ENCODE measurements around the gene SERPINE3.

DNA sequence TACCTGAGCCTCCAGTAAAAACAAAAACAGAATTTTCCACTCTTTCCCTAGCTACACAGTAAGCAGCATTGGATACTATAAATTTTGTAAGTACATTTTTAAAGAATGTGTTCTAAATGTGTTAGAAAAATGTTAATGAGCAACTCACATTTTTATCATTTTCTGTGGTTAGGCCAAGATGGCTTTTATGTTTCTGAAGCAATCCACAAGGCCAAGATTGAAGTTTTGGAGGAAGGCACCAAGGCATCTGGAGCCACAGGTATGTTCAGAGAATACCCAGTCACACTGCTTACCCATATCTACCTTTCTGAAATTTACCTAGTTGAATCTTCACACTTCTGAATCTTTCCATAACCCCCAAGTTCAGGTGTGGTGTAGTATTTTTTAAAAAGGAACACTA, 21.6 kb downstream of the SERPINE3 start:
- TF ChIP-seq, protein P1, sequence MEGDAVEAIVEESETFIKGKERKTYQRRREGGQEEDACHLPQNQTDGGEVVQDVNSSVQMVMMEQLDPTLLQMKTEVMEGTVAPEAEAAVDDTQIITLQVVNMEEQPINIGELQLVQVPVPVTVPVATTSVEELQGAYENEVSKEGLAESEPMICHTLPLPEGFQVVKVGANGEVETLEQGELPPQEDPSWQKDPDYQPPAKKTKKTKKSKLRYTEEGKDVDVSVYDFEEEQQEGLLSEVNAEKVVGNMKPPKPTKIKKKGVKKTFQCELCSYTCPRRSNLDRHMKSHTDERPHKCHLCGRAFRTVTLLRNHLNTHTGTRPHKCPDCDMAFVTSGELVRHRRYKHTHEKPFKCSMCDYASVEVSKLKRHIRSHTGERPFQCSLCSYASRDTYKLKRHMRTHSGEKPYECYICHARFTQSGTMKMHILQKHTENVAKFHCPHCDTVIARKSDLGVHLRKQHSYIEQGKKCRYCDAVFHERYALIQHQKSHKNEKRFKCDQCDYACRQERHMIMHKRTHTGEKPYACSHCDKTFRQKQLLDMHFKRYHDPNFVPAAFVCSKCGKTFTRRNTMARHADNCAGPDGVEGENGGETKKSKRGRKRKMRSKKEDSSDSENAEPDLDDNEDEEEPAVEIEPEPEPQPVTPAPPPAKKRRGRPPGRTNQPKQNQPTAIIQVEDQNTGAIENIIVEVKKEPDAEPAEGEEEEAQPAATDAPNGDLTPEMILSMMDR (conservative IDR thresholded peaks at IDR 0.05), result no peak
- TF ChIP-seq EZH2 (IDR thresholded peaks at IDR 0.05; ENCODE audit: low read depth), result no peak

All from PC-9 (cell line).